HG03097 (cell line): ENCODE results near the gene PALD1.
"Not testable (repeated sequence)": the region's sequence is repeated elsewhere in the genome, so short reads cannot be mapped to it uniquely, and the experiment has no call there.

Experiments
- ATAC-seq: cut with Tn5 transposase; IDR thresholded peaks from one replicate; pipeline ENCODE4 v1.9.1; 2021; ENCODE audit not compliant: unreplicated experiment, low FRiP score

The PALD1 gene

DNA sequence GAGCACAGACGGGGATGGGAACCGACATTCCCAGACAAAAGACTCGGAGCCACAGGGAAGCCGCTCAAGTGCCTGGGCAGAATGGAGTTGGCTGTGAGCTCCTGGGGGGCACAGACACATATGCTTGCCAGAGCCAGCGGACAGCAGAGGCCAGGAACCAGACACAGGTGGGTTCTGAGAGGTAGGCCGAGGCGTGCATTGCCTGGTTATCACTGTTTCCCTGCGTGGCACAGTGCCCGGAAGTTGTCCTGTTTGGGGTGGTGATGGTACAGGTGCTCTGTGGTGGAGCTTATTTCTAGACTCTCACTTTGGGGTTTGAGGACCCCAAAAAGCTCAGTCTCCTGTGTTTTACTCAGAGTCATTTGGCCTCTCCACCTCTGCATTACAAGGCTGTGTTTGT is 2.5 kb downstream of the PALD1 start:
- ATAC-seq, result no peak

DNA sequence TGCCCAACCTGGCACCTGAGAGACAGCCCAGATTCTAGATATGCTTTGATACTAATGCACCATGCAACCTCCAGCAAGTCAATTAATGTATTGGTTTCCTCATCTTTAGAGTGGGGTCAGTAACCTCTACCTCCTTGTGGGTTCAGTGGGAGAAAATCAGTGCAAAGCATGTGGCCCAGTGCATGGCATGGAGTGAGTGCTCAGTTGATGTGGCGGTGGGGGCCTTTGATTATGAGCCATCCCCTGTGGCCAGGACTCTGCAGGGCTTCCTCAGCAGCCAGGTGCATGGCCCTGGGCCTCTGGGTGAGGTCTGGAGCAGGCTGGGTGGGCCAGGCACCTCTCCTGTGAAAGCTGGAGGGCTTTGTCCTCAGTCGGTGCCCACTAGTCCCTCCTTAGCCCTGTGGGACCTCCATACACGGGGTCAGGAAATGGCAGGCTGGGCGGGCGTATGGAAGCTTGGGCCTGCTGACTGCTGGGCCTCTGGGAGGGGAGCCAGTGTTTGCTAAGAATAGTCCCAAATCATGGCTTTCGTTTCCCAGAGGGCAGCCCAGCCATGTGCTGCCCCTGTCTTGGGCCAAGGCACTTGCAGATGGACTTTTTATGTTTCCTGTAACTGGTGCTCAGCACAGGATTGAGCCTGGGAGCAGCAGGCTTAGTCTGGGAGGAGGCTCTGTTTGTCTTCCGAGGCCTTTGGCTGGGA is 3.4 kb downstream of the PALD1 start:
- ATAC-seq, result no peak

DNA sequence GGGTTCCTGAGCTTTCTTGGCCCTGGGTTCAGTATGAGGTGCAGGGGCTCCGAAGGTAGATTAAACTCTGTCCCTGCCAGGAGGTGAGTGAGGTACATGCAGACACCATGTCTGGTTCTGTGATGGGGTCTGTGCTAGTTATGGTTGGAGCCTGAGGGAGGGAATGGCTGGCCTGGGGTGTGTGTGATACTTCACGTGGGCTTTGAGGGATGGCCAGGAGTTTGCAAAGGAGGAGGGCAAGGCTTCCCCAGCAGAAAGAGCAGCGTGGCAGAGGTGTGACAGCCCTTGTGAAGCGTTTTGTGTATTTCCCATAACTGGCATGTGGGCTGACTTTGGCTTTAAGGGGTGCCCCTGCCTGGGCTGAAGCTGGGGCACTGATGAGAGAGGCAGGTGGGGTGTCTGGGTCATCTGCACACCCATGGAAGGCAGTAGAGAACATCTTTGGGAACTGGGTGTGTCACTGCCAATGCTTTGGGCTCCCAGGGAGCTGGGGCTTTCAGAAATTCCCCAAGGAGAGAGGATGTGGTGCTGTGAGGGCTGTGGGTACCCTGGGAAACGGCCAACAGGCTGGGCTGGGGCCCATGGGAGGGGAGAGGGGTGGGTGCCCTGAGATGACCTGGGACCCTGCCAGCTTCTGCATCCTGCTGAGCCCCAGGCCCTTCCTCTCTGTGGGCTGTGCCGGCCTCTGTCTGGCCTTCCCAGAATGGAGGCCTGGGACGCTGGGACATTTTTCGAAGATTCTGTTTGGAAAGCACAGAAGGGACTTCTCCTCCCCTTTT is 4.6 kb downstream of the PALD1 start:
- ATAC-seq, result no peak

GRCh38 chr10:70483872-70484271 is 5.3 kb downstream of the PALD1 start:
- not testable (repeated sequence) for ATAC-seq

DNA sequence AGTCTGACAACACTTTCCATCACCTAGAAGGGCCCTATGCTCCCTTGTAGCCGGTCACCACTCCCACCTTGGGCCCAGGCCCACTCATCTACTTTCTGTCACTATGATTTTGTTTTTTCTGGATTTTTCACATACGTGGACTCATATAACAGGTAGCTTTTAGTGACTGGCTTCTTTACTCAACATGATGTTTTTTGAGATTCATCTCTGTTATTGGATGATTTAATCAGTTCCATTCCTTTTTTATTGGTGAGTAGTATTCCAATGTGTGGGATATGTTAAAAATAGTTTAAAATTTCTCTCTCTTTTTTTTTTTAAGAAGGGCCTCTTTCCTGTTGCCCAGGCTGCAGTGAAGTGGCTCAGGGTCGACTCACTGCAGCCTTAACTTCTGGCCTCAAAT is 9.3 kb downstream of the PALD1 start:
- no peak for ATAC-seq

DNA sequence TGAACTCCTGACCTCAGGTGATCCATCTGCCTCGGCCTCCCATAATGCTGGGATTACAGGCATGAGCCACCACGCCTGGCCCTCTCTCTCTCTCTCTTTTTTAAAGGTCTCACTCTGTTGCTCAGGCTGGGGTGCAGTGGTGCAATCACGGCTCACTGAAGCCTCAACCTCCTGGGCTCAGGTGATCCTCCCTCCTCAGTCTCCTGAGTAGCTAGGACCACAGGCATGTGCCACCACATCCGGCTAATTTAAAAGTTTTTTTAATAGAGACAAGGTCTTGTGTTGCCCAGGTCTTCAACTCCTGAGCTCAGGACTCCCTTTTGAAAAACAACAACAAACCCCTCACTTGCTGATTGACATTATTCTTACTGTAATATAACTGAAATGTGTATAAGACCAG is 11.6 kb downstream of the PALD1 start:
- ATAC-seq, result no peak

- no peak for ATAC-seq
Measured at GRCh38 chr10:70491614-70492013, 13.0 kb downstream of the PALD1 start.

DNA sequence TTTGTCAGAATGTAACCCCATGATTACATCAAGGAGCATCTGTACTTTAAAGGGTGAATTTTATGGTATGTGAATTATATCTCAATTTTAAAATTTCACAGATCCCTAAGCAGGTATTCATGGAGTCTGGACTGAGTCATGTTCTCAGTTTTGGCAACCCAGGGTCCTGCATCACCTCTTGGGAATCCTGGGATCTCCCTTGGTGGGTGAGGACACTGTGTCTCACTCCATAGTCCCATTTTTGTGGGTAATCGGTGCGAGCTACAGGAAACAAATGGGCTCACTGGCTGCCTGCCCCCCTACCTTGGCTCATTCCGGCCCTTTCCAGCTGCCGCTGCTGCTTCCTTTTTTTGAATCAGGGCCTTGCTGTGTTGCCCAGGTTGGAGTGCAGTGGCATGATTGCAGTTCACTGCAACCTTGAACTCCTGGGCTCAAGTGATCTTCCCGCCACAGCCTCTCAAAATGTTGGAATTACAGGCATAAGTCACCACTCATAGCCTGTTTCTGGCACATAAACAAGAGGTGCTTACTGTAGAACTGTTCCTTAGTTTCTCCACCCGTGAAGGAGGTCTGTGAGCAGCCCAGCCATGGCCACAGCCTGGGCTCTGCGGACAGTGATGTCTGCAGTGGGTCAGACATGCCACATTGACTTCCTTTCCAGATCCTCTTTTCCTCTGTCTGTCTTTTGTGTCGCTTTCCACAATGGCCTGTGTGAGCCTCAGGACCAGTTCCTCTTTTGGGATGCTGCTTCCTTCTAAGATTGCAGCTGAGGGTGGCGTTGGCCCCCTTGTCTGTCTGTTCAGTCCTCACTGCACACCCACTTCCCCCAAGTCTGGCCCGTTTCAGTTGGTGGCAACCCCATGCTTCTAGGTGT is 14.5 kb downstream of the PALD1 start:
- ATAC-seq, result peak; percentile 36

DNA sequence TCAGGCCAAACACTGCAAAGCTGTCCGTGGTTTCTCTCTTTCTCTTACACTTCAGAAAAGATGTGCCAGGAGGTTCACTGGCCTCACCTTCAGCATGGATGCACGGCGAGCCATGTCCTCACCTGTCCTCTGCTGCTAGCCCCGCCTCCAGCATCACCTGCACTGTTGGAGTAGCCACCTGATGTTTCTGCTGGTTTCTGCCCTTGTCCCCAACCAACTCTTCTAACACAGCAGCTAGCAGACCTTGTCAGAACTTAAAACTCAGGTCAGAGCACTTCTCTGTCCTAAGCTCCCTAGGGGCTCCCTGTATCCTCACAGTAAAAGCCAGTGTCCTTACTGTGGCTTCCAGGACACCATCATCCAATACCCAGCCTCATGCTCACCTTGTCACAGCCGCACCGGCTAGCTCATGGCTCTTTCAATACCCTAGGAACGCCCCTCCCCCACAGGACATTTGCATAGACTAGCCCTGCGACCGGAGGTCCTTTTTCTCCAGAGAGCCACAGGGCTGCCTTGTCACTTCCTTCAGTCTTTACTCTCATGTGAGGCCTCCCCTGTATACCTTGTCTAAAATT is 15.2 kb downstream of the PALD1 start:
- peak; percentile 70 for ATAC-seq

- ATAC-seq, result no peak
Measured at GRCh38 chr10:70494536-70494935, 16.0 kb downstream of the PALD1 start.

- ATAC-seq, result no peak
Measured at GRCh38 chr10:70494966-70495365, 16.4 kb downstream of the PALD1 start.

DNA sequence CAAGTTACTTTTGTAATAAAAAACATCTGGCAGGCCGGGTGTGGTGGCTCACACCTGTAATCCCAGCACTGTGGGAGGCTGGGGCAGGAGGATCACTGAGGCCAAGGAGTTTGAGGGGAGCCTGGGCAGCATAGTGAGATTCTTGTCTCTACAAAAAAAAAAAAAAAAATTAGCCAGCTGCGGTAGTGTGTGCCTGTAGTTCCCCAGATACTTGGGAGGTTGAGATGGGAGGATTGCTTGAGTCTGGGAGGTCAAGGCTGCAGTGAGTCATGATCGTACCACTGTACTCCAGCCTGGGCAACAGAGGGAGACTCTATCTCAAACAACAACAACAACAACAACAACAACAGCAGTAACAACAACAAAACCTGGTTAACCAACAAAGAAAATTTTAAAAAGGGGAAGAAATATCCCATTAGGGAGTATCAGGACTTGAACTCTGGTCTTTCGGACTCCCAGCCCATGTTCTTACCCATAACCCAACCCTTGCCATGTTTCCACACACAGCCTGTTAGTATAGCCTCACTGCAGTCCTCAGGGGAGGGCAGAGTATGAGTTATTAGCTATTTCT is 17.2 kb downstream of the PALD1 start:
- ATAC-seq, result no peak

DNA sequence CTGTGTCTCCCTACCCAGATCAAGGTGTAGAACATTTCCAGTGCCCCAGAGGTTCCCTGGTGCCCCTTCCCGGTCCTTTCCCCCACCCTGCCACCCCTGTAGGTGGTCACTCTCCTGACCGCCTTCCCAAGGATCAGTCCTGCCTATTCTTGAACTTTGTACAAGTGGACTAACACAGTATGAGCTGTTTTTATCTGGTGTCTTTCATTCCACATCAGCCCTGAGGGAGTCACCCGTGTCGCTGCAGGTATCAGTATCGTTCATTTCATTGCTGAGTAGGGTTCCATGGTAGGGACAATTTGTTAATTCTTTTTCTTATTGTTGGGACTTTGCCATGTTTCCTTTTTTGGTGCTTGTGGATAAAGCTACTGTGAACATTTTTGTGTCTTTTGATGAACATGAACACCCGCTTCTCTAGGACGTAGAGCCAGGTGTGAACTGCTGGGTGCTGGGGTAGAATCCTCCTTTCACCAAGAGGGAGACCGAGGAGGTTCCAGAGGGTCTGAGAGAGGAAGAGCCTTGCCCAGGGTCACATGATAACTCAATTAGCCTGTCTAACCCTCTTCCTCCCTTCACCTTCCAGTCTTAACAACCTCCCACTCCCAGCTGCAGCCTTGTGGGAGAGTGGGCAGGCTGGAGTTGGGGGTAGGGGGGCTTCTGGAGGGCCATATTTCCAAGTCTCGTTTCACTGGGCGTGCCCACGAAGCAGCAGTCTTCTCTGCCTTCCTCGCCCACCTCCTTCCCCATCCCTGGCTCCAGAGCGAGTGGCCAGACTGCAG is 18.0 kb downstream of the PALD1 start:
- no peak for ATAC-seq

GRCh38 chr10:70497120-70497545 is 18.6 kb downstream of the PALD1 start:
- ATAC-seq, result no peak

DNA sequence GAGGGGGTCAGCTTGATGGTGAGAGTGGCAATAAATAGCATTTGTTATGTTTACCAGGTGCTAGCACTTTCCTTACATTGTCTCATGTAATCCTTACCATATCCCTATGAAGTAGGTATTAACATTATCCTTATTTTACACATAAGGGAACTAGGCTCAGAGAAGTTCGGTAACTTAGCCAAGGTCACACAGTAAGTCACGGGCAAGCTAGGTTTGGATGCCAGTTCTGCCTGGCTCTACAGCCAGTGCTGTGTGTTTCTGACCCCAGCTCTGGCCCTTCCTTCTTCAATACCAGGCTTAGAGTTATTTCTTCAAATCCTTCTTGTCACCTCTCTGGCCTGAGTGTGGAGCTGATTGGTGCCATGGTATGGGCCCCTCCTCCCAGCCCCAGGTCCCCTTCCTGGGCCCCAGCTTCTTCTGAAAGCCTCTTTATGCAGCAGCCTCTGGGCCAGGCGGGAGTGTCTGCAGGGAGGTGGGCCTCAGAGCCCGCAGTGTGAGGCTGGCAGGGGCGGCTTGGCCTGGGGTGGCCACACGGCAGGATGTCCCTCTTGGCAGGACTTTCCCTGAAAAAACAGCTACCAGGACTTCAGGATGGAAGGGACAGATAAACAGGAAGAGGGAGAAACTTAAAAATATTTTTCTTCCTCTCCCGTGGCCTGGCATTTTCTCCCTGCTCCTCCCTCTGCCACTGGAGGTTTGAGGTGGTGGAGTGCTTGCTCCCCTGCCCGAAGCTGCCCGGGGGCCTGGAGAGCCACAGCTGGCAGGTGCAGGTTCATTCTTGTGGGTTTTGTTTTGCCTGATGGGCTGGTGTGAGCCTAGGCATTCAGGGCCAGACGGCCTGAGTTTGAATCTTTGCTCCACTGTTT is 20.6 kb downstream of the PALD1 start:
- no peak for ATAC-seq

- ATAC-seq, result no peak
Measured at GRCh38 chr10:70499836-70500167, 21.2 kb downstream of the PALD1 start.

- no peak for ATAC-seq
Measured at GRCh38 chr10:70500368-70500767, 21.8 kb downstream of the PALD1 start.

- no peak for ATAC-seq
Measured at GRCh38 chr10:70500812-70501301, 22.3 kb downstream of the PALD1 start.

- no peak for ATAC-seq
Measured at GRCh38 chr10:70502406-70502805, 23.8 kb downstream of the PALD1 start.
